Erythroblast (primary cell): ENCODE results near the gene DPM3.

Experiments used
- GATA1 ChIP-seq: IDR thresholded peaks from 2 replicates; pipeline ENCODE4 v1.6.1; 2011; ENCODE audit warnings: low read depth, mild to moderate bottlenecking, control low read depth, low read length, moderate library complexity
- POLR2A ChIP-seq: IDR thresholded peaks from 2 replicates; pipeline ENCODE4 v1.6.1; 2011; ENCODE audit warnings: mild to moderate bottlenecking, low read length

DNA sequence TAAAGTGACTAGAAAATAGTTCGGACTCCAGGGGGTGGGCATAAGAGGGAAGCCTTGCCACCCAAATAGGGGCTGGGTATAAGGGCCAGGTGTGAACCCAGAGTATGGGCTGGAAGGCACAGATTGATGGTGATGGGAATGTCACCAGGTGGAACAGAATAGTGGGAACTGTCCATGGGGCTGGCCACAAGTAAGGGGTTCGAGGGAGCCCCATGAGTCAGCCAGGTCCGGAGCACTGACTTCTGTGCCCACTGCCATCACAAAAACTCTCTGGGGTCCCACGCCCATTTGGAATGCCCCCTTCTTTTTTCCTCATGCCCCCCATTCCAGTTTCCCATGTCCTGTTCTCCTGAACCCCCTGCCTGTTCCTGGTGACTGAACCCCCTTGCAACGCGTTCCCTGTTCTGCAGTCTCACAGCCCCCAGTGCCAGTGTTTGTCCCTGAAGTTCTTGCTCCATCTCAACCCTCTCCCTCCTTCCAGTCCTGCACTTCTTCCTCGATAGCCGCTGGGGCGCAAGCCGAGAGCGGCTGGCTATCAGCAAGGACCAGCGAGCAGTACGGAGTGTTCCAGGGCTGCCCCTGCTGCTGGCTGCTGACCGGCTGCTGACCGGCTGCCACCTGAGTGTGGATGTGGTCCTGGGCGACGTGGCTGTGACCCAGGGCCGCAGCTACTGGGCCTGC, 41.2 kb upstream of the DPM3 start:
- TF ChIP-seq POLR2A (no peak), GATA1 (no peak)
